ENCODE data around the gene DNAH6.

DNAH6 gene

GRCh38 chr2:84788027-84788426 is 271.7 kb downstream of the DNAH6 start (continued):
- TF ChIP-seq PPARA (CRISPR knock-in tag; IDR thresholded peaks at IDR 0.05; ENCODE audit: borderline replicate concordance) = no peak

DNA sequence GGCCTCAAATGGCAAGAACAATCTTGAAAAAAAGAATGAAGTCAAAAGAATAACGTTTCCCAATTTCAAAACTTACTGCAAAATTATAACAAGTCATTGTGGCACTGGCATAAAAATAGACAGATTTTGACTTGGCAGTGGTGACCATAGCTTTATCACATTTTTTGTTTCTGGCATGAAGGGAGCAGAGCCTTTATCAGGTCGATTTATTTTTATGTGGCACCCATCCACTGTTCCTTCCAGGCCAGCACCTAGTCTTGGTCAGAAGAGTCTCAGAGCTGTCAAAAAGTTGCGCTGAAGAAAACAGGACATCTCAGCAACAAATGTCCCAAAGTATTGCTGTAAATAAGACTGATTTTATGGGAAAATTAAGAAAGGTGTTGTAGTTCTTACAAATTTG is 272.2 kb downstream of the DNAH6 start:
- no peak for TF ChIP-seq GLIS3 (CRISPR knock-in tag; IDR thresholded peaks at IDR 0.05)
- TF ChIP-seq ARNTL (CRISPR knock-in tag; IDR thresholded peaks at IDR 0.05; ENCODE audit: borderline replicate concordance, low read depth) = no peak
- no peak for TF ChIP-seq PATZ1 (CRISPR knock-in tag; IDR thresholded peaks at IDR 0.05; ENCODE audit: borderline replicate concordance)
- TF ChIP-seq, protein P1, sequence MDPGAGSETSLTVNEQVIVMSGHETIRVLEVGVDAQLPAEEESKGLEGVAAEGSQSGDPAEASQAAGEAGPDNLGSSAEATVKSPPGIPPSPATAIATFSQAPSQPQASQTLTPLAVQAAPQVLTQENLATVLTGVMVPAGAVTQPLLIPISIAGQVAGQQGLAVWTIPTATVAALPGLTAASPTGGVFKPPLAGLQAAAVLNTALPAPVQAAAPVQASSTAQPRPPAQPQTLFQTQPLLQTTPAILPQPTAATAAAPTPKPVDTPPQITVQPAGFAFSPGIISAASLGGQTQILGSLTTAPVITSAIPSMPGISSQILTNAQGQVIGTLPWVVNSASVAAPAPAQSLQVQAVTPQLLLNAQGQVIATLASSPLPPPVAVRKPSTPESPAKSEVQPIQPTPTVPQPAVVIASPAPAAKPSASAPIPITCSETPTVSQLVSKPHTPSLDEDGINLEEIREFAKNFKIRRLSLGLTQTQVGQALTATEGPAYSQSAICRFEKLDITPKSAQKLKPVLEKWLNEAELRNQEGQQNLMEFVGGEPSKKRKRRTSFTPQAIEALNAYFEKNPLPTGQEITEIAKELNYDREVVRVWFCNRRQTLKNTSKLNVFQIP (CRISPR knock-in tag; IDR thresholded peaks at IDR 0.05; ENCODE audit: borderline replicate concordance, low read depth) = no peak
- no peak for TF ChIP-seq SNAI2 (CRISPR knock-in tag; IDR thresholded peaks at IDR 0.05)
- no peak for TF ChIP-seq CREB5 (CRISPR knock-in tag; IDR thresholded peaks at IDR 0.05; ENCODE audit: low read depth)
- TF ChIP-seq ZNF8 (CRISPR knock-in tag; IDR thresholded peaks at IDR 0.05) = no peak
- no peak for TF ChIP-seq TCF4 (CRISPR knock-in tag; IDR thresholded peaks at IDR 0.05; ENCODE audit: borderline replicate concordance)
- no peak for TF ChIP-seq ZFP3 (CRISPR knock-in tag; IDR thresholded peaks at IDR 0.05)
- no peak for TF ChIP-seq OSR1 (CRISPR knock-in tag; IDR thresholded peaks at IDR 0.05)

DNA sequence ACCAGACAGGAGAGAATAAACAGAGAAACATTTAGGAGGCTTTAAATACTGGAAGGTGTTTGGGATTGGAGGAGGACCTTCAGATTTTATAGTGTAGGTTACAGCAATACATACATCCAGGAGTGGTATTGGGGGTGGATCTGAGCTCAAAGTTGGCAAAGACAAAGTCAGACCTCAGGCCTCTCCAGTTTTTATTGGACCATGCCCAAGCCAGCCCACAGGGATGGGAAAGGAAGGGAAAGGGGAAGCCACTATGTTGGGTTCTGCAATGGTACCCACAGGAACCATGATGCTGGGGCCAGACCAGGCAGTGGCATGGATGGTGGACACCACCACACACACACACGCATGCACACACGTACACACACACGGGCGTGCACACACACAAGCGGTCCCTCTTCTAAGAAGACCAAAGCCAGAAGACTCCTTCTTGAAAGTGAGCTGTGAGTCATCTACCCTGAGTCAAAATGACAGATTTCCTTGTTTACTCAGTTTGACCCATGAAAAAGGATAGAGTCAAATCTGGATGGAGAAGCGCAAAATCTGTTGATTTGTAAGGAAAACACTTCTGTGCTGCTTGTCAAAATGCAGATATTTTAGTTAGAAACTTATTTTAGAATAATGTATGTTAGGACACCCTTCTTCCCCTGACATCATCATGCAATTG is 276.7 kb downstream of the DNAH6 start:
- no peak for ATAC-seq
- TF ChIP-seq ZFP3 (CRISPR knock-in tag; IDR thresholded peaks at IDR 0.05) (no peak), TOX (CRISPR knock-in tag; IDR thresholded peaks at IDR 0.05; ENCODE audit: borderline replicate concordance) (no peak), OSR1 (CRISPR knock-in tag; IDR thresholded peaks at IDR 0.05) (no peak), BACH2 (CRISPR knock-in tag; IDR thresholded peaks at IDR 0.05; ENCODE audit: borderline replicate concordance) (no peak), ZFP30 (CRISPR knock-in tag; IDR thresholded peaks at IDR 0.05) (no peak), GLIS3 (CRISPR knock-in tag; IDR thresholded peaks at IDR 0.05) (no peak), ARNTL (CRISPR knock-in tag; IDR thresholded peaks at IDR 0.05; ENCODE audit: borderline replicate concordance, low read depth) (no peak), RARB (CRISPR knock-in tag; IDR thresholded peaks at IDR 0.05) (no peak), TCF4 (CRISPR knock-in tag; IDR thresholded peaks at IDR 0.05; ENCODE audit: borderline replicate concordance) (no peak), PATZ1 (CRISPR knock-in tag; IDR thresholded peaks at IDR 0.05; ENCODE audit: borderline replicate concordance) (no peak), CSRNP3 (CRISPR knock-in tag; IDR thresholded peaks at IDR 0.05) (no peak), ZNF565 (CRISPR knock-in tag; conservative IDR thresholded peaks at IDR 0.05; ENCODE audit: low read depth) (no peak), CSDC2 (CRISPR knock-in tag; IDR thresholded peaks at IDR 0.05) (no peak), TSHZ2 (CRISPR knock-in tag; IDR thresholded peaks at IDR 0.05) (no peak), ZNF8 (CRISPR knock-in tag; IDR thresholded peaks at IDR 0.05) (no peak), ISL1 (CRISPR knock-in tag; IDR thresholded peaks at IDR 0.05) (no peak)

More for the DNA sequence above, 272.2 kb downstream of the DNAH6 start:
- no peak for ATAC-seq

All from SK-N-SH treated with all-trans-retinoic acid at 6 μM for 48 hours (cell line).